ENCODE measurements around the gene MRPS22.
A peak's percentile ranks its signal among the peaks of the same experiment; 100 is the strongest.
"Not testable (repeated sequence)": the region's sequence is repeated elsewhere in the genome, so short reads cannot be mapped to it uniquely, and the experiment has no call there.

Gene MRPS22

GRCh38 chr3:139312416-139312815, 31.4 kb upstream of the MRPS22 start:
- no peak for DNase-seq (ENCODE audit: low spot score)

- no peak for DNase-seq (ENCODE audit: low spot score)
Observed at GRCh38 chr3:139312959-139313358, 30.9 kb upstream of the MRPS22 start.

DNA sequence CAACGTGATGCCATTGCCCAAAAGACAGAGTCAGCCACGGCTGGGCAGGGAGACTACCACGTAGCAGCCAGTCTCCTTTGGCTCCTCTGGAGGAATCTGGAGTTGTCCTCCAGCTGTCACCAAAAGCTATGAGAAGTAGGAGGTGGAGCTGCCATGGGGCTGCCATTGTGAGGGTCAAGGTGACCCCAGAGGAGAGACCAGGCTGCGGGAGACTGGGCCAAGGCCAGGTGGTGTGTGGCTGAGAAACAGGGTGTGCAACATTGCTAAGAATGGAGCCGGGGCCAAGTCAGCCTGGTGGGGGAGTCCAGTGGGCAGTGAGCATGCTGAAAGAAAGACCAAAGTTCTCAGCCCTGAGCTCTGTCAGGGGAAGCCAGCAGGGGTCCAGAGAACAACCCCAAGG, 29.9 kb upstream of the MRPS22 start:
- DNase-seq (ENCODE audit: low spot score): no peak

GRCh38 chr3:139317215-139317614, 26.6 kb upstream of the MRPS22 start:
- DNase-seq (ENCODE audit: low spot score): no peak

DNA sequence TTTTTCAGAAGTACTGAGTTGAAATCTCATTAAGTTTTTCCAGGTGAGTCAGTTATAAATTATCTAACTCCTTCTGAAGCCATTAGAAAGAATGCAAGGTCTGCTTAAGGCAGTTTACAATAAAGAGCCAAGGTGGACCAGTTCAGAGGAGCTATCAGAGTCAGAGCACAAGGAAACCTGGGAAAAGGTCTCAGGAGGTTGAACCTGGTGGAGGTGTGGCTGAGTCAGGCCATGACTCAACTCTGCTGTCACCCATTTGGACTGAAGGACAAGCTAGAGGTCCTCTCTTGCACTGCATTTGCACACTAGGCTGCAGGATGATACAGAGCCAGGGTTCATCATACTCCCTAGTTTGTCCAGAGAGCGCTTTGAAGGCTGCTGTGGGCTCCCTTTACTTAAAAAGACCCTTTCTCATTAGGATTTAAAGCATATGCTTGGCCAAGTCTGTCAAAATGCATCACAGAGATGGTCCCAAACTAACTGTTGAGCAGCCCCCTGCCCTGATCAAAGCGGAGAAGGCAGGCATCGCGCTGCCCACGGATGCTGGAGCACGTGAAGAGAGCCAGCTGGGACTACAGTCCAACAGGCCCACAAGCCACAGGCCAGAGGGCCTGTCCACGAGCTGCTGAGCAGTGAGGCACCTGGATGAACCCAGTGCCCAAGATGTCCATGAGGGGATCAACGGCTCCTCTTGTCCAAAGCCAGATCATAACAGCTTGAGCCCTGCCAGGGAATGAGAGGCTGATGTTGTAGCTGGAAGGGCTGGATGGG, 26.0 kb upstream of the MRPS22 start:
- DNase-seq (ENCODE audit: low spot score): no peak

DNA sequence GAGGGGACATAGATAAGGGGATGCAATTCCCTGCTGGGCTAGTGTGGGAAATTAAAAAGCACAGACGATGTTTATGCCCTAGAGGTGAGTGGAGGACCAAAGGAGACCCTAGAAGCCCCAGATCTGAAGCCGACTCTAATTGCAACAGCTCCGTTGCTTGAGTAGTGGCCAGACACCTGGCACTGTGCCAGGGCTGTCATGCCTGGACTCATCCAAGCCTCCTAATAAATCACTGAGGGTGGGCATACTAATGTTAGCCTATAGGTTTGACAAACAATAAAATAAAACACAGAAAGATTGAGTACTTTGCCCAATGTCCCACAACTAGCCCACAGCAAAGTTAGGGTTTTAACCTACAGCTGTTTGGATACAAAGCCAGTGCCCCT, 25.4 kb upstream of the MRPS22 start:
- DNase-seq (ENCODE audit: low spot score): no peak

- DNase-seq (ENCODE audit: low spot score): no peak
Observed at GRCh38 chr3:139318826-139319225, 25.0 kb upstream of the MRPS22 start.

- no peak for DNase-seq (ENCODE audit: low spot score)
Observed at GRCh38 chr3:139319428-139320402, 24.1 kb upstream of the MRPS22 start.

GRCh38 chr3:139320551-139321309, 23.1 kb upstream of the MRPS22 start:
- no peak for DNase-seq (ENCODE audit: low spot score)

DNA sequence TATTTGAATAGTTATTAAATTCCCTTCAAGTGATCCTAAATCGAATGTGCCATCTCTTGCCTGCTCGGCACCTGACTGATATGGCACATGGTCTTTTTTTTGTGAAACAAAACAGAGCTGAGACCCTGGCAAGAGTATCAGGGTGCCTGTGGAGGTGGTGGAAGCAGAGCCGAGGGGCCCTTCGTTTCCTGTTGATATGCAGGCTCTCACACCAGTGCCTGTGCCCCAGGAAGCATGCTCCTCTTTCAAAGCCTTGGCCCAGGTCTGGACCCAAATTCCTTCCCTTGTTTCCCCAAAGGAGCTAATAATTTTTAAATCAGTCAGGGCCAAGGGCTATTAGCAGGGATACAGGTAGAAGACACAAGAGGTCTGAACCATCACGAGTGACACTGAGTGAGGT, 21.5 kb upstream of the MRPS22 start:
- DNase-seq (ENCODE audit: low spot score): no peak

- no peak for DNase-seq (ENCODE audit: low spot score)
Observed at GRCh38 chr3:139323146-139323545, 20.7 kb upstream of the MRPS22 start.

GRCh38 chr3:139324456-139324855, 19.4 kb upstream of the MRPS22 start:
- DNase-seq (ENCODE audit: low spot score): no peak

DNA sequence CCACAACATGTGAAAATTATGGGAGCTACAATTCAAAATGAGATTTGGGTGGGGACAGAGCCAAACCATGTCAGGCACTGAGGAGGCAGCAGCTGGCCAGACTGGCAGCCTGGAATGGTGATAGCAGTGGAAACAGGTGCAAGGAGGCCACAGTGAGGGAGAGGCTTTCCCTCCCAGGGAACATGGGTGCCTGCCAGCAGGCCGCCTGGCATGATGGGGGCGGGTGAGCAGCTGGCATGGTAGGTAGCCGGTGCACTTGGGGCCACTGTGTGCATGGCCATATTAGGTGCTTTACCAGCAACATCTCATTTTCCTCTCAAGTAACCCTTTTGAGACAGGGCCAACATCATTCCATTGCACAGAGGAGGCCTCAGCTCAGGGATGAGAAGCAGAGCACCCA, 18.3 kb upstream of the MRPS22 start:
- DNase-seq (ENCODE audit: low spot score): no peak

DNA sequence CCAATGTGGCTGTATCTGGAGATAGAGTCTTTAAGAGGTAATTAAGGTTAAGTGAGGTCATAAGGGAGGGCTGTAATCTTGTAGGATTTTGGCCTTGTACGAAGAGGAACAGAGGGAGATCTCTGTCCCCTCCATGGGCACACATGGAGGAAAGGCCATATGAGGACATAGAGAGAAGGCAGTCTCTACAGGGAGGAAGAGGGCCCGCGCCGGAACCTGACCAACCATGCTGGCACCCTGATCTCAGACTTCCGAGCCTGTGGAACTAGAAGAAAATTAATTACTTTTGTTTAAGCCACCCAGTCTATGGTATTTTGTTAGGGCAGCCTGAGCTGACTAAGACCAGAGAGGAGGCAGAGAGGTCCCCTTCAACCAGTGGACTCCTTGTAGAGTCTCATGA, 17.7 kb upstream of the MRPS22 start:
- no peak for DNase-seq (ENCODE audit: low spot score)

DNA sequence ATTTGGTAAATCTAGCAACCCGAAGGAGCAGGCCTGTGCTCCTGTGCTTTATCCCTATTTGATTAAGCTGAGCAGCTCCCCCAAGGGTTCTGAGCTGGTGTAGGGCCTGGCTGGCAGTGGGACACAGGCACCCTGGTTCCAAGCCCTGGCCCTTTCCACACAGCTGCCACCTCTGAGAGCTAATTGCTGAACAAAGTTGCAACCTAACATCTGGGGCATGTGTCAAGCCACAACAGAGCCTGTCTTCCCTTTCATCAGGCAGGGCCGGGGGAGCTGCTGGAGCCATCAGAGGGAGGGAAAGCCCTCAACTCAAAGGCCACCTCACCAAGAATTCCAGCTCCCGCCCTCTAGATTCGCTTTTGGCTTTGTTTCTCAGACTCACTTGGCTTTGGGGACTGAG, 17.1 kb upstream of the MRPS22 start:
- DNase-seq (ENCODE audit: low spot score): no peak

DNA sequence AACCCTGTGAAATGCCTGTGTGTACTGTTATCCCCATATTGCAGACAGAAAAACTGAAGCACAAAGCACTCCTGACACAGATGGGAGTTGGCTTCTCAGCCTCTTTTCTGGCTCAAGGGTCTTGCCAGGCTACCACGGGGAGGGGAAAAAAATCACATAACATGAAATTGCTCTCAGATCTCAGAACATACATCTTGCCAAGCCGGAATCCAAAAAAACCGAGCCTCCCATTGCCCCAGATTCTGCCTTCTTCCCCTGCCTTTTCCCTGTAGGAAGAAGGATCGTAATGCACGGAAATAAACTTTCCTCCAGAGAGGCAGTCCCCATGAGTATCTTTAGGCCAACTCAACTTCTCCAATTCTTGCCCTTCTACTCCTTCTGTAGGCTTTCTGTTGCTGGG, 16.6 kb upstream of the MRPS22 start:
- DNase-seq (ENCODE audit: low spot score): no peak

DNA sequence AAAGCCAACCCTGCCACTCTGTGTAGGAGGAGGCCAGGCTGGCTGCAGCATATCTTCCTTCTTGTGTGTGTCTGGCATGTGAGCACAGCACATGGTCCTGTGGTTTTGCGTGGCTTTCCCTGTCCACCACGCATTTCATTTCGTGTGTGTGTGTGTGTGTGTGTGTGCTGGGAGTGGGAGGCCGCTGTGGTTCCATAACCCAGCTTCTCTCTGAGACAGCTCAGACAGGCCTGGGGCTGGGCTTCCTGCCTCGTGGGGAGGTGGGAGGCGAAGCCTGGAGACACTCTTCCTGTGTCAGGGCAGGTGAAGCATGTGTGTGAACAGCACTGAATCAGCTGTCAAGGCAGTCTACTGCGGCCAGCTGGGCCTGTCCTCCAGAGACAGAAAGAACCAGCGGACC, 16.0 kb upstream of the MRPS22 start:
- no peak for DNase-seq (ENCODE audit: low spot score)

DNA sequence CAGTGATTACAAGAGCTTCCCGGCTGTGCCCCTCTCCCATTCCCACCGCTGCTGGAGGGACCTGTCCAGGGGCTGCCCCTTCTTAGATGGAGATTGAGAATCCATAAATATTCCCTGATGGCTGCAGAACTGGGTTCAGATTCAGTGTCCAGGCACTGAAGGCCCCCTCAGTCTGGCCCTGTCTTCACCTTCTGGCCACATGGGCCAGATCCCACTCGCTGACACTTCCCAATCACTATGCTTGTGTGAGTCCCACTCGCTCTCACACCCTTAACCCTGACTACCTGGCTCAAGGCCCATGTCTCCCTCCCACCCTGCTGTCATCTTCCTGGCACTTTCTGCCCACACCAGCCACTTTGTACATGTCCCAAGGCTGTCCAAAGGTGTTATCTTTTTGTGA, 15.5 kb upstream of the MRPS22 start:
- no peak for DNase-seq (ENCODE audit: low spot score)

GRCh38 chr3:139329364-139329850, 14.4 kb upstream of the MRPS22 start:
- DNase-seq (ENCODE audit: low spot score): peak; percentile 83

DNA sequence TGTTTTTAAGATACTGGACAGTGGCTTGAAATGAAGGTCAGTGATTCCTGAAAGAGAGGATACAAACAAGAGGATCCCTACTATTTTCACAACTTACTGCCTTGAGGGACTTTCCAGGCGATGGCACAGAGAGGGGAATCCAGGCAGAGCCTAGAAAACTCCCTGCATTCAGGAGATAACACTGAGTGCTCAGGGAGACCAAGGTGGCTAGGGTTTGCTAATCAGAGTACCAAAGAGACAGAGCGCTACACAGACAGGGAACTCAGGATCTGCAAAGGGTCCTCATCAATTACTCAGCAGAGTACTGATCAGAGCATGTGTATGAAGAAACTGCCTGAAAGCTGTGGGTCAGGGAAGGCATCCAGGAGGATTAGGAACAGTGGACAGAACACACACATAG, 11.7 kb upstream of the MRPS22 start:
- DNase-seq (ENCODE audit: low spot score): no peak

- DNase-seq (ENCODE audit: low spot score): not testable (repeated sequence)
Observed at GRCh38 chr3:139334675-139335074, 9.1 kb upstream of the MRPS22 start.

DNA sequence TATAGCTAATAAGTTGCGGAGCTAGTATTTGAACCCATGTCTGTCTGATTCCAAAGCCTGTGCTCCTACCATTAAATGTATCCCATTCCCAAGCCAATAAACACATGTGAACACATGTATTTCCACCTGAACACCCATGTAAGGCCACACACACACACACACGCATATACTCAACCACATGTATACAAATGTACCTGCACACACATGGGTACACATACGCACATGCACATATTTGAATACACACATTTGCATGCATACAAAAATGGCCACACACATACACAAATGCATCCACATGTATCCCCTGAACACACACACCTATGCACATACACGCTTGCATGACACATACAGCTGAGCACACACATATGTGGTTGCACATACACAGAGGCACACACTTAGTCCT, 5.4 kb upstream of the MRPS22 start:
- no peak for DNase-seq (ENCODE audit: low spot score)
